Ovary (tissue), 3 donors: ENCODE results near the gene SLC24A5.

Source experiments
- EP300 ChIP-seq: sonication (generic); formaldehyde crosslinking; IDR thresholded peaks from one replicate; pipeline ENCODE4 v1.6.1; 2017; ENCODE audit warnings: antibody characterized with exemption
- TF ChIP-seq, protein P1 (sequence below), 3 donors: fragments of 450-650 bp in 2 of 3; fragments of 200-600 bp in 1 of 3; IDR thresholded peaks; one replicate each; pipeline versions ENCODE4 v1.5.1 to v1.8.0; 2016 to 2022; ENCODE audit warnings: antibody characterized with exemption in 3 of 3, mild to moderate bottlenecking in 1 of 3
- donor health status: DM: no; HTN: no; CAD: no.

DNA sequence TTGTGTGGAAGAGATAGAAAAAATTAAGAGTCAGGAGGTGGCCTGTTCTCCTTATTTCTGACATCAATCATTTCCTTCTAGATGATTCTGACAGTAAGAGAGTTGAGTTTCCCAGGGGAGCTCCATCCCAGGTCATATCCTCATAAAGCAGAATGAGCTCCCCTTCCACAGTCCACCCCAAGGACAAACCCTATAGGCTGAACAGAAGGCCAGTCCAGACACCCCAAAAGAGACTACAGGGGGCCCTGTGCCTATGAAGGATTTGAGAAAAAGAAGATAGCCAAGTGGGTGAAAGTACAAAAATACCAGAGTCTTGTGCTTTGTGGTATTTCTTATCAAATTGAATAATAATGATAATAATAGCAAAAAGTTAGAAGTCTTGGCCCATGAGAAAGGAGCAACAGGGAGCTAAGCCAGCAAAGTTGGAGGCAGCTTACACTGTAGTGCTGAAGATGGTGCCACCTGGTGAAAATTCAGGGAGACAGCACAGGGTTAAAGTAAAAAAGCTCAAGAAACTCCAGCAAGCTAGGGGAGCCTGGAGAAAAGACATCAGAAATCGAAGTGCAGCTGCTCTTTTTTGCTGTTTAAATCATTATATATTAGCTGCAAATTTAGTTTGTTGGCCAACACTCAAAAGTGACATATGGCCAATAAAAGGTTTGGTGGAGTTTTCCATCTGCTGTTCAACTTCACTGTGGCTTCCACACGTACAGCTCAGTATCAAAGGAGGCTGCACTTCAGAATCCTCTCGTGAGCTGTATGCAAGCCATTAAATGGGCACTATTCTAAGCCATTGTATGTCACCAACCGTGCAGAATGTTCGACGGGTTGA lies 35.8 kb upstream of the SLC24A5 start:
- TF ChIP-seq, protein P1, sequence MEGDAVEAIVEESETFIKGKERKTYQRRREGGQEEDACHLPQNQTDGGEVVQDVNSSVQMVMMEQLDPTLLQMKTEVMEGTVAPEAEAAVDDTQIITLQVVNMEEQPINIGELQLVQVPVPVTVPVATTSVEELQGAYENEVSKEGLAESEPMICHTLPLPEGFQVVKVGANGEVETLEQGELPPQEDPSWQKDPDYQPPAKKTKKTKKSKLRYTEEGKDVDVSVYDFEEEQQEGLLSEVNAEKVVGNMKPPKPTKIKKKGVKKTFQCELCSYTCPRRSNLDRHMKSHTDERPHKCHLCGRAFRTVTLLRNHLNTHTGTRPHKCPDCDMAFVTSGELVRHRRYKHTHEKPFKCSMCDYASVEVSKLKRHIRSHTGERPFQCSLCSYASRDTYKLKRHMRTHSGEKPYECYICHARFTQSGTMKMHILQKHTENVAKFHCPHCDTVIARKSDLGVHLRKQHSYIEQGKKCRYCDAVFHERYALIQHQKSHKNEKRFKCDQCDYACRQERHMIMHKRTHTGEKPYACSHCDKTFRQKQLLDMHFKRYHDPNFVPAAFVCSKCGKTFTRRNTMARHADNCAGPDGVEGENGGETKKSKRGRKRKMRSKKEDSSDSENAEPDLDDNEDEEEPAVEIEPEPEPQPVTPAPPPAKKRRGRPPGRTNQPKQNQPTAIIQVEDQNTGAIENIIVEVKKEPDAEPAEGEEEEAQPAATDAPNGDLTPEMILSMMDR (IDR thresholded peaks at IDR 0.05): no peak
- TF ChIP-seq EP300: no peak
